ENCODE data around the gene PDXP. TPM values are rescaled to one million over a fixed set of nuclear protein-coding genes. Genes with fewer than 3 reads are reported as not detected.

PDXP gene
- total and polyA plus RNA-seq, 2 of the 4 experiments (the other 2 are of a cell fraction) = 5.4 to 24.1 TPM

- no peak overlapping the region for H3K18ac ChIP-seq (ENCODE audit: low read depth, low read length)
- peaks cover 25% of the 10 kb centered on the region for H3K4me1 ChIP-seq (ENCODE audit: control insufficient read depth, insufficient read depth, low read length)
- no peak overlapping the region for H2BK15ac ChIP-seq (ENCODE audit: low read depth, low read length)
- H3K79me1 ChIP-seq (ENCODE audit: low read depth in 1 of 2, low read length in 2 of 2) = peaks cover 23 to 50% of the 10 kb centered on the region in 2 experiments; a peak in 3 of 4 replicates
- POLR2A ChIA-PET (ENCODE audit: unreplicated experiment) = interaction anchor here (1.8 to 2.0 kb wide), 3 partner anchors 16 to 22 kb away, joined by 6 to 14 read pairs (median 10); partner anchors contain the start of gene LGALS1
- H3K4me3 ChIP-seq (ENCODE audit: insufficient read depth, low read depth, low read length) = peak overlapping the region; percentile 55
- H2AK9ac ChIP-seq (replicated peaks; ENCODE audit: low read depth, low read length, poor library complexity) = peak overlapping the region; percentile 97
- intact Hi-C loops (cut with micrococcal nuclease) (no loop called here), dilution Hi-C loops (cut with HindIII; ENCODE audit: low sequenced_read_pairs, unreplicated experiment) (no loop called here), in situ Hi-C loops (cut with MboI; ENCODE audit: low sequenced_read_pairs) (no loop called here)
- peak overlapping the region; percentile 17 for H4K91ac ChIP-seq (ENCODE audit: insufficient read depth, low read depth, low read length)
- peak overlapping the region; percentile 93 for H3K23ac ChIP-seq (ENCODE audit: low read depth, low read length)
- no peaks in the 10 kb centered on the region for H3K27me3 ChIP-seq (ENCODE audit: control insufficient read depth, insufficient read depth, low read length)
- no peak for TF ChIP-seq BHLHE40 (IDR thresholded peaks at IDR 0.05; ENCODE audit: low read depth, low read length)
- TF ChIP-seq, protein P1, sequence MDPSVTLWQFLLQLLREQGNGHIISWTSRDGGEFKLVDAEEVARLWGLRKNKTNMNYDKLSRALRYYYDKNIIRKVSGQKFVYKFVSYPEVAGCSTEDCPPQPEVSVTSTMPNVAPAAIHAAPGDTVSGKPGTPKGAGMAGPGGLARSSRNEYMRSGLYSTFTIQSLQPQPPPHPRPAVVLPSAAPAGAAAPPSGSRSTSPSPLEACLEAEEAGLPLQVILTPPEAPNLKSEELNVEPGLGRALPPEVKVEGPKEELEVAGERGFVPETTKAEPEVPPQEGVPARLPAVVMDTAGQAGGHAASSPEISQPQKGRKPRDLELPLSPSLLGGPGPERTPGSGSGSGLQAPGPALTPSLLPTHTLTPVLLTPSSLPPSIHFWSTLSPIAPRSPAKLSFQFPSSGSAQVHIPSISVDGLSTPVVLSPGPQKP (IDR thresholded peaks at IDR 0.05; ENCODE audit: borderline replicate concordance, low read depth, low read length) = no peak
- no peak for TF ChIP-seq MXI1 (IDR thresholded peaks at IDR 0.05; ENCODE audit: borderline replicate concordance, low read depth, low read length)
- no peak for TF ChIP-seq MAFK (IDR thresholded peaks at IDR 0.05; ENCODE audit: low read depth, low read length)
- no peak for TF ChIP-seq RCOR1 (IDR thresholded peaks at IDR 0.05; ENCODE audit: insufficient replicate concordance, low read length)
- no peak for TF ChIP-seq RFX5 (IDR thresholded peaks at IDR 0.05; ENCODE audit: low read depth, low read length)
- no peak for TF ChIP-seq CEBPB (IDR thresholded peaks at IDR 0.05; ENCODE audit: low read depth, low read length)
- no peak for TF ChIP-seq MAZ (IDR thresholded peaks at IDR 0.05; ENCODE audit: borderline replicate concordance, low read depth, low read length)
- no peak for TF ChIP-seq RAD21 (IDR thresholded peaks at IDR 0.05; ENCODE audit: low read length)
- H3K27ac ChIP-seq (ENCODE audit: insufficient read depth, low read length) = peak overlapping the region; percentile 72
- peaks cover 31% of the 10 kb centered on the region for H4K20me1 ChIP-seq (ENCODE audit: insufficient read depth, low read length)
- H3K9ac ChIP-seq (ENCODE audit: low read depth, low read length) = peak overlapping the region; percentile 82
- 1% methylated on average over 28 of the region's 68 CpGs; no CpG with 5 or more reads in 1 of the 2 experiments for WGBS, 2 experiments (ENCODE audit: extremely low coverage in 2 of 2, insufficient read length in 1 of 2)
- ATAC-seq (ENCODE audit: low read depth) (peak; percentile 4), DNase-seq (no peak)
- BruUV-seq (replicated peaks) = no TSS peak
- H4K8ac ChIP-seq (ENCODE audit: low read depth in 2 of 2, low read length in 2 of 2) = peak overlapping the region in 1 of 2 experiments; percentile 52; a peak in 1 of 4 replicates
- no peak overlapping the region for H2BK20ac ChIP-seq (ENCODE audit: low read depth, low read length)
- H3K36me3 ChIP-seq (ENCODE audit: control insufficient read depth, insufficient read depth, low read length) = peaks cover 3% of the 10 kb centered on the region; the same call in 1 of the 2 replicates
- peak overlapping the region; percentile 91 for H2AK5ac ChIP-seq (ENCODE audit: low read depth, low read length)
- no peak overlapping the region for H3K56ac ChIP-seq (ENCODE audit: extremely low read depth, insufficient read depth, low read length)
- CTCF ChIA-PET = interaction anchor here (0.8 to 2.6 kb wide), 3 partner anchors 16 to 22 kb away, joined by 3 to 12 read pairs (median 5); no protein-coding TSS in a partner anchor
- H2BK5ac ChIP-seq (ENCODE audit: low read depth, low read length, poor library complexity, severe bottlenecking) = peak overlapping the region; percentile 60
- H3K9me1 ChIP-seq (ENCODE audit: insufficient read depth, low read length) = peaks cover 11% of the 10 kb centered on the region
- H4K5ac ChIP-seq (ENCODE audit: low read depth, low read length) = no peak overlapping the region
- H3K9me3 ChIP-seq (ENCODE audit: control insufficient read depth, insufficient read depth, low read length) = no peaks in the 10 kb centered on the region
- peak overlapping the region; percentile 96 for H3K4me2 ChIP-seq (ENCODE audit: low read depth, low read length)
- H2AFZ ChIP-seq (replicated peaks; ENCODE audit: low read length, poor library complexity) = peak overlapping the region; percentile 95
- peak overlapping the region; percentile 64 for H3K14ac ChIP-seq (replicated peaks; ENCODE audit: low read depth, low read length)
- peak overlapping the region; percentile 54; the same call in 1 of the 2 replicates for H3K4ac ChIP-seq (ENCODE audit: low read depth, low read length)
- H2BK120ac ChIP-seq (ENCODE audit: low read depth, low read length) = no peak overlapping the region
These were observed 758 bp downstream of the PDXP start for GRCh38 chr22:37659066-37659896.
